Glomerular endothelial cell (primary cell): ENCODE measurements around the gene RGL1. TPM values are rescaled to one million over a fixed set of nuclear protein-coding genes. Genes with fewer than 3 reads are reported as not detected.

Experiments used
- DNase-seq: peaks from one replicate; pipeline ENCODE4 v3.0.0-alpha.2; 2011; ENCODE audit warnings: low read depth, low spot score; ENCODE audit errors: extremely low read depth
- total RNA-seq: library from RNA; depleted of rRNA; stranded (reverse); fragments of >200 nt; gene quantifications from 2 replicates; pipeline ENCODE4 v1.2.3, GENCODE V29; 2015

RGL1 gene
- total RNA-seq, 1 donor from 2014 or later = 25.4 TPM

DNA sequence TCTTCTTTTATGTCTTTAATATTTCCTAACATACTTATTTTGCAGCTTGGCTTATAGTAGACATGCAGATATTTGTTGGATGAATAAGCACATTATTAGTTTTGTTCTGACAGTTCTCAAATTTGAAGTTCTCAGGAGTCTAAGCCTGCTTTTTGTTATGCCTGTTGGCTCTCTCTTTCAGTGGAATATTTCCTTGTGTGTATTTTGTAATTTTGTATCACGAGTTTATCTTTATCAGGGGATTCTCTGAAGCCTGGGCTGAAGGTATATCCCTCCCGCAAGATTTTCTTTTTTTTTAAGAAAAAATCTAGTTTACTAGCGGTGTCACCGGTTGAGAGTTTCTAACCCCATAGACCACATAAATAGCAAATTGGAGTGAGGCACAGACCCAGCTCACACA lies 105.9 kb downstream of the RGL1 start:
- no peak for DNase-seq

DNA sequence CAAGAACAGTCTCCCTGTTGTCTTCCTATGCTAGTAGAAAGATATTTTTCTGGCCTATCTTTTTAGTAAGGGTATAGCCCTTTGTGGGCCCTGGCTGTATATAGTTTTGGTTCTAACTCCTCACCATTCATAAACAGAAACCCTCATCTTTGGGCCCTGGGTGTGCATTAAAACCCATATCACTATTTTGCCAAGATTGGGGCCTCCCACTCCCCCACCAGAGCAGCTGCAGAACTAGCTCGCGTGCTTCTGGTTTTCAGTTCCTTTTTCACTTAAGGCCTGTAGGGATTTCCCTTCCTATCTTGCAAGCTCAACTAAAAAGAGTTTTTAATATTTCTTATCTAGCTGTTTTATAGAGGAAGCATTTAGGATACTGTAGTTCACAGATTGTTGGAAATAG lies 106.4 kb downstream of the RGL1 start:
- no peak for DNase-seq

DNA sequence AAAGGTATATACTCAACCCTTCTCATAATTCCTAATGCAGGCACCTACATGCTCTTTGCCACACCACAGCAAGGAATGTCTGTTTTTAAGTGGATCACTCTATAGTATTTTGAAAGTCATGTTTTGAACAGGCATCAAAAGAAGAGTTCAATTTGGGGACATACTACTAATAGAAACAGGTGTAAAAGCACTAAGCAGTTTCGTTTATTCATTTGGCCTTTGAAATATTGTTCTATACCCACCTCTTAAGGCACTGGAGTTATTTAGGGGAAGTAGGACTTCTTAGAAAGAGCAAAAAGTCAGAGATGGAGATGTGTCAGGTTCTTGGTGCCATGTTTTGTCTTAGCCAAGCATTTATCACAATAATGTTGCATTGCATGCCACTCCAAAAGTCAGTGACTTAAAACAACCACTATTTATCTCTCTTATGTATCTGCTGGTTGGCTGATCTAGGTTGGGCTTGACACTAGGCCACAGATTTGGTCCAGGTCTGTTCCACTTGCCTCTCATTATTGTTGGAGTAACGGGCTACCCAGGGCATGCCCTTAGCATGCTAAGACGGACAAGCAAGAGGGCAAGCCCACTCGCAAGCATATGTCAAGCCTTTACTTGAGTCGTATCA lies 107.5 kb downstream of the RGL1 start:
- DNase-seq = no peak

DNA sequence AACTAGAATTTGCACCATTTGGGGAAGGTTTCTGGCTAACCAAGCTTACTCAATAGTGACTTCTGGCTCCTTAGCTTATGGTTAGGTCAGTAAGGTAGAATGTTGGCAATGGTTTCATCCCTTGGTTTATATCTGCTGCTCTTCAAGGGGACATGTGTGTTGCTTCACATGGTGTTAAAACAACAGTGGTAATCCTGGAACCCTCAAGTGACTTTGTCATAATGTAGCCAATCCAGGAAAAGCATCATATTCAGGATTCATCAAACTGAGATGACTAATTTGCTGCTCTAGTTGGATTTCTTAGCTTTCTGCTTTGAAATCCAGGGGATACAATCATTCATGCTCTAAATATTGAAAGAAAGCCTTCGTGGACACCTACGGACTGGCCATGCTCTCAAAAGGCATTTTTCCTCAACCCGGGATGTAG lies 108.7 kb downstream of the RGL1 start:
- no peak for DNase-seq

DNA sequence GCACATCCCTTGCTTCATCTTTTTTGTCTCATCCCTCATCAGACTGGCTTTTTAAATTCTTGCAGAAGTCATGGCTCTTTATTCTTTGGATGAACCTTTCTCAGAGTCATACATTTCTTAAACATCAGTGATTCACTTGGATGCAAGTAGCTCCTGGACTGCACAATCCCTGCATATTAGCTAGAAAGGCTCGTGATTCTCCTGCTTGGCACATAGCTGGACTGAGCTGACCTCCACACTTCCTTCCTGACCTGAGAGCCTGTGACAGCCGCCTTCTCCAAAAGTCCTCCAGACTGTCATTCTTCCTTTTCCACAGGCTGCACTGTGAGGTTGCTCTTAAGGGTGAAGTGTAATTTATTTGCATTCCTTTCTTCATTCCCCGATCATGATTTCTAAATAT lies 109.4 kb downstream of the RGL1 start:
- DNase-seq = peak; percentile 29

DNA sequence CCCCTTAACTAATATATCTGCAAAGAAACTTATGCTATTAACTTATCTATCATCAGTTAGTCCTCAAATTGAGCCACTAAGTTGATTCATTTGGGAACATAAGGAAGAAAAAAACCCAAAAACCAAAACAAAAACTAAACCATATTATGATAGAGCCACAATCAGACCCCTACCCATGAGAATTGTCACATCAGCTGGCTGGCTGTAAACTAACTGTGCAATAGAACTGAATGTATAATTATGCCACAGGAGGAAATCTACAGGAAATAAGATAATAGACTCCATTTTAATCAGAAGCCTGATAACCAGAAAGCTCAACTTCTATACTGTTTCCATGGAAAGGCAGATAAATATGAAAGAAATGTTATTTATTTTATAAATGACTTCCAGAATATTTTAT lies 110.0 kb downstream of the RGL1 start:
- no peak for DNase-seq

DNA sequence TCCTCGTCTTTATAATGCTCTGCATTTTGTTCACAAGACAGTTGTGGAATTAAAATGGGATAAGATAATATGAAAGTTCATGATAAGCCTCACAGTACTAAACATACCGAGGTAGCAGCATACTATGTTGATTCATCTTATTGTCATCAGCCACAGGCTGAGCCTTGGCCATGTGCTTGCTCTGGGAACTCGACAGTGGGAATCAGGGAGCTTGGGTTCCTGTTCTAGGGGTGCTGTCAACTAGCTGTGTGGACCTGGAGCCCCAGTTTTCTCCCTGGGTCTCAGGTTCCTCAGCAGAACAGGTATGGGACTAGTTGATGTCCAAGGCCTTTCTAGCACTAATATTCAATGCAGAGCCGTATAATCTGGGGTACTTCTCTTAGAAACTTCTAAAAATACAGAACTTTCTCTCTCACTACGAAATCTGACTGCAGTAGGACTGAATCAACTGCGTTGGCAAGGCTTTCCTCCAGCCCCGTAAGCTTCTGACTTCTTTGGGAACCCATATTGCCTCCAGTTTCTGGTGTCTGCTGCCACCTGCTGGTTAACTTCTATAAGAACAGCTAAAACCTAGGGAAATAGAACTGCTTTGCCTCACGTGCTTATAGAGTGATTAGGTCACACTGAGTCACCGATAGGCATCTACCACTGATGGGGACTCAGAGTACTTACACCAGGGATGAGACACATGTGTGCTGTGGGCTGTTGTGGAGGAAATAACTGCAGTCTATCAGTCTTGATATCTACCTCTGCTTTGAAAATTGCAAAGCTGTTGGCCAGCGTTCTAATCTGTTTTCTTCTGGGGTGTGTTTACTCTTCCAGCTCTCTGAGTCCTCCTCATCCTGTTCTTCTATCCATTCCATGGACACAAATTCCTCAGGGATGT lies 110.9 kb downstream of the RGL1 start:
- peak; percentile 98 for DNase-seq

DNA sequence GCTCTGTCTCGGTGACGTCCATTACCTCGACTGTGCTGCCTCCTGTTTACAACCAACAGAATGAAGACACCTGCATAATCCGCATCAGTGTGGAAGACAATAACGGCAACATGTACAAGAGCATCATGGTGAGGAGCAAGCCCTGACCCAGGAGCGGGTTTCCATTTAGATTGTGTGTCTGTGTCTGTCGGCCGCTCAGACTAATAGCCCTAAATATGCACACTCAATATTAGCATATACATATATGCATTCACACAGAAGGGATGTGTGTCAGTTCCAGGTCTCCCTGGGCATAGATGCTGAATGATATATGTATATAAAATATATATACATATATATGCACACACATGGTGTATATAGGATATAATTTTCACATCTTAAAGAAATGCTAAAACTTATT lies 111.7 kb downstream of the RGL1 start:
- DNase-seq = no peak

DNA sequence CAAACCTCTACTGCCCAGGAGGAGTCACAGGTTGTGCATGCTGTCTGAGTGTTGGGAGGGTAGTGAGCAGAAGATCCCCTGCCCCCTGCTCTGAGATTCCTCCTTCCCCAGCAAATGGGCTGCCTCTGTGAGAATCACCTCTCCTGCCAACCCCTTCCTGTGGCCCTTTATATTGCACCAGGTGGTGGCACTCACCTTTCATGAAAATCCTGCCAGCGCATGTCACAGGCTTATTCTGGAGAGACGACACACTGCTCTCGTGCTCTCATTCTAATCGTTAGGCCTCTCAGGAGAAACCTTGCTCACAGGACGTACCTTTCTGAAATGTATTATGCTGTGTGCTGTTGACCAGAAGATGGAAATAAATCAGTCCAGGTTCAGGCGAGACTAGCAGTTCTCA lies 113.7 kb downstream of the RGL1 start:
- DNase-seq = no peak

DNA sequence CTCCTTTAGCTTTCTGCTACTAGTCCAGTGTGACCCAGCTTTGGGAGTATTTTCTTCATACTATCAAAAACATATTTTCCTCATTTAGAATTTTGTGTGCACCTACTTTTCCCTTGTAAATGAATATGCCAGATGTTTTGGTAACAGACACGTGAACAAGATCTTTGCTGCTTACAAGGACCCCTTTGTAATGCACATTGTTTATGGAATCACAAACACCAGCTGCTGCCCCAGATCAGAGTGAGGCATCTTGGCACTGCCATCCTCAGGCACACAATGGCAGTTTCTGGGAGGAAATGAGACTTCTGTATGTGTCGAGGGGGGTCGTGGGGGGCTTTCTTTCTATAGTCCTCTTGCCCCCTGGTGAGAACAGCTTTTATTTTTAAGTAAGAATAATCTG lies 115.7 kb downstream of the RGL1 start:
- DNase-seq = no peak

DNA sequence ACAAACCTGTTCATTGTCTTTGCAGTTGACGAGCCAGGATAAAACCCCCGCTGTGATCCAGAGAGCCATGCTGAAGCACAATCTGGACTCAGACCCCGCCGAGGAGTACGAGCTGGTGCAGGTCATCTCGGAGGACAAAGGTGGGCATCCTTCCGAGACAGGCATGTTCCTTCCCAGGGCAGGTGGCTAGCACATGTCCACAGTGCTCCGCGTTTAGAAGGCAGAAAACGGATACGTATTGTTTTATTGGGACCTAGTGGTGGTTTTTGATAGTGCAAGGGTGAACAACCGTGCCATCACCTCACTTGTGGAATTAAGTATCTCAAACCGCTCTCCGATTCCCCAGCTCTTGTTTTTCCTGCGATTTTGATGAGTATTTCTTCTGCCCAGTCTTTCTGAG lies 117.3 kb downstream of the RGL1 start:
- DNase-seq = no peak

DNA sequence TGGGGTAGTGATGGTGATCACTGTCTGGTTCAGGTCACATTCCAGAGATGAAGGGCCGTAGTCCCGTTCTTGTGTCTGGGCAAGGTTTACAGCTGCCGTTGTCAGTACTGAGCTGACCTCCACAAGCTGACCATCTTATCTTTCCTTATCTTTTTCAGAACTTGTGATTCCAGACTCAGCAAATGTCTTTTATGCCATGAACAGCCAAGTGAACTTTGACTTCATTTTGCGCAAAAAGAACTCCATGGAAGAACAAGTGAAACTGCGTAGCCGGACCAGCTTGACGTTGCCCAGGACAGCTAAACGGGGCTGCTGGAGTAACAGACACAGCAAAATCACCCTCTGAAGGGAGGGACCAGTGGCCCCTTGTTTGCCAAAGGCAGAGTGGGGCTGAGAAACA lies 121.0 kb downstream of the RGL1 start:
- DNase-seq = no peak

DNA sequence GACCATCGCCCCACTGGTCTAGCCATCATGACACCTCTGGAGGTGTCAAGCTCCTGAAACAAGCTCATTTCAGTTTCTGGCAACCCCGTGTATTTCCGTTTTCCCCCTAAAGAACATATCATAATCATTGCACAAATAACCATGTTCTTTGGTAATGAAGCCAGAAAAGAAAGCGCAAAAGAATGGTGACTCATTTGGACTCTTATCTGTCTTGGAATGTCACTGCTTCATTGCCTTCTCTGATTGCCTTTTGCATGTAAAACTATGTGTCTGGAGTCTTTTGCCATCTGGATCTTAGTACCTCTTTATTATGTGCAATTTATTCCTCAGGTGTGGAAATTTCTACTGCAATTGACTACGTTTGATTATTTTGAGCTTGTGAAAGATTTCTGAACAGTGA lies 122.1 kb downstream of the RGL1 start:
- no peak for DNase-seq

DNA sequence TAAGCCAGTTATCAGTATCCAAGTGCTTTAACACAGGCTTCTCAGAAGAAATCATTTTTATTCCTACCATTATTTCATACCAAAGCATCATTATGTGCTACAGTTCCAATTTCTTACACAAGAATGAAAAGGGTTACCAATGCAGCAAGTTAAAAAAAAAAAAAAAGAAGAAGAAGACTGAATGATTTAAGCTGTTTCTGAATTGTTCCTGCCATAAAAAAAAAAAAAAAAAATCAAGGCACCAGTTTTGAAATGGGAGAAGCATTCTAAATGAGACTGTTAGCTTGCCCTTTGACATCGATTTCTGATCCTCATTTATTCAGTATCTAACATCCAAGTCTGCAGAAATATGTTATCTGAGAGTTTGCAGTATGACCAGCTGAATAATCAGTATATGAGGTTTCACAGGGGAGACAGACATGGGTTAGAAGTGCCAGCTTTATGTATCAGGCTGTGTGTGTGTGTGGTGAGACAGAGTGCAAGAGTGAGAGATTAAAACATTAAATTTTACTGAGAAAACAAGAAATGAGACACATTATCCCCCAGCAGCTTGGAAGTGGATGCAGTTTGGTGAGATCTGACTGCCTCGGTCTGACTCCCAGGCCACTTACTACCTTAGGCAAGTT lies 126.8 kb downstream of the RGL1 start:
- no peak for DNase-seq

DNA sequence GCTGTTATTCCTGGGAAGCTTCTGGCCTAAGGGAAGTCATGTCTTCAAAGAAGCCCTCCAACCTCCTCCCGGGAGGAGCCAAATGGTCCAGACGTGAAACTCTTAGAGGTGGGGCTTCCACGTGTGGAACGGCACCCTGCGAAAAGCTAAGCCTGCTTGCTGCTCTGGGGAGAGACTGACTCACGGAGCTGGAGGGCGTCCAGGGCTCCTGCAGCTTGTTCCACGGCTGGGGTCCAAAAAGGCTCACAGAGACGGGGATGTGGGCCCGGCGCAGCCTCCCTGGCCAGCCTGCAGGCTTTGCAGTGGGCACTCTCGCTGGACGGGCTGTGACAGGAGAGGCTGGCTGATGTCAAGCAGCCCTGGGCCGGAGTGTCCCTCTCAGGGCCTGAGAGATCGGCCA lies 127.5 kb downstream of the RGL1 start:
- no peak for DNase-seq

DNA sequence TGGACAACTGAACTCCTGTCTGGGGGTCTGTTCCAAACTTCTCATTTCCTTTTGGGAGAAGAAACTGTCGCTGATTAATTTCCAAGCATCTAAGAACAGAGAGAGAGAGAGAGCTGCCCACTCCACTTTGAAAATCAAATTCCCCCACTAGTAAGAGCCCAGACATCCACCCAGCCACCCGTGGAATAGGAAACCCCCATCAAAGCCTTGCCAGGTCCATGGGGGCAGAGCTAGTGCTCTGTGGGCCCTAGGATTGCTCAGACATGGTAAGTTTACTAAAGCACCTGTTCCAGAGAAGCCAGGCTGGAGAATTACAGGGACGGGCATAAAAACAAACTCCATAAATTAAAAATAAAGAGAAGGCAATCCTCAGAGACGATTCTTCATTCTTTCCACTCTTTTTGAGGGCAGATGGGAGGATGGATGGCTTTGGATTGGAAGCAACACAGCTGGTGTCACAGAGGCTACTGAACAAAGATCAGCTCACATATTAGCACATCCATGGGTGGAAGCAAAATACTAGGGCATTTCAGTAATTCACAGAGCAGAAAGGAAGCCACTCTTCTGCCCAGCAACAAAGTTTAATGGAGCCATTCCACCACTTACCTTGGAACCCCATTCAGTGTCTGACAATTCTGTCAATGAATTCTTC lies 128.7 kb downstream of the RGL1 start:
- DNase-seq = no peak

DNA sequence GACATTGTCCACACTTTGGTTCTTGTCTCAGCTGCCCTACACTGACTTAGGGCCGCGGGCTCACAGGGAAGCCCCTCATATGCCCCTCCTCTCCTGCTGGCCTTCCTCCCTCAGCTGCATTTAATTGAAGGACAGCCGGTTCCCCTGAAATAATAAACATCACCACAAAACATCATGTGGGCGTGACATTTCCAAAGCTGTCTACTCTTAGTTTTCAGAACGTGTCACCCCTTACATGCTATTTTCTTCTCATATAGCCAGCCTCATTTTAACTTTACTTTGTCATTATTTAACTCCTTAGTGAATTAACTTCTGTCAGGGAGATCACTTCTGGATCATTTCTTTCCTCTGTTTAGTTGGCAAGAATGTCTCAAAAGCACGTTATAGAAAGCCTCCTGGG lies 129.4 kb downstream of the RGL1 start:
- no peak for DNase-seq

DNA sequence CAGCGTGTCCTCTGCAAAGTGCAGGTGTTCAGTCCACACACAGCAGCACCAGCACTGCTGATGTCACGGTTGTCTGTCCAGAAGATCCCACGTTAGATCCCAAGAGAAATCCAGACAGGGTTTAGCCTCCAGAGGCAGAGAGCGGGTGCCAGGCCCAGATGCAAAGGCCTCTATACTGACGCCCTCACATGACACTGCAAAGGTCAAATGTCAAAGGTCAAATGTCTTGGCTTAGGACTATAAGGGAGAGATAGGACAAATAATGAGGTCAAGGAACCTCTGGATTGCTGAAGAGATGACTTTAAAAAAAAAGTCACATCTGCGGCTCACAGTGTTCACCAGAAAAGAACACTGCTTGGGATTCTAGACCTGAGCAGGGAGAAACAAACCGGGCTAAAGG lies 131.1 kb downstream of the RGL1 start:
- no peak for DNase-seq

DNA sequence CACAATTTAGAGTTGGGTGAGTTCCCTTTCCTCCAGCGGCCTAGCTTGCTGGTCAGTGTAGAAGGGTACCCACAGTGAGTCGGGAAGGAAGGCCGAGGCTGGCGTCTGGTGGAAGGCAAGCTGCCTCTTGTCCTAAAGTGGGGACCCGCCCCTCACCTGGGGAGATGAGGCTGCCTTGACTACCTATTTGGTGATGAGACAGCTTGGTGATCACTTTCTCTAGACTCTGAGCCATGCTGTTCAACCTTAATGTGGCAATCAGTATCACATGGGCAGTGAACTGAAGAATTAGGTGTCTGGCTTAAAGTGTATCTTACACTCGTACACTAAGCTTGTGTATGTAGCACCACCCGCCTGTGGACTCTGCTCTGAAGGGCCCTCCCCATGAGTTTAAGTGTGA lies 131.9 kb downstream of the RGL1 start:
- no peak for DNase-seq

DNA sequence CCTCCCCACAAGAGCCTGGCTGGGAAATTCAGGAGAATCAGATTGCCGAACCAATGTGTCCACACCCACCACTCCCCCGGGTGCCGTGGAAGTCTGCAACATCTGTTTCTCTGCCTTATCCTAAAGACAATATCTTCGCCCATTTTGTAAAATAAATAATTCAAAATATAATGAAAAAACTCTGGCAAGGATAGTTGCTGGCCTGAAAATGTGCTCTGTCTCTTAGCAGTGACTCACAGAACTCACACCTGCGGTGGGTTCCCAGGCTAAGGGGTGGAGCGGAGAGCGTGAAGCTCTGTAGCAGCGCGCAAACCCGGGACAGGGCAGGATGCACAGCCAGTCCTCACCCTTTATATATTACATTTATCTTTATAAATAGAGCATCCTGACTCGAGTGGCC lies 132.7 kb downstream of the RGL1 start:
- DNase-seq = no peak

DNA sequence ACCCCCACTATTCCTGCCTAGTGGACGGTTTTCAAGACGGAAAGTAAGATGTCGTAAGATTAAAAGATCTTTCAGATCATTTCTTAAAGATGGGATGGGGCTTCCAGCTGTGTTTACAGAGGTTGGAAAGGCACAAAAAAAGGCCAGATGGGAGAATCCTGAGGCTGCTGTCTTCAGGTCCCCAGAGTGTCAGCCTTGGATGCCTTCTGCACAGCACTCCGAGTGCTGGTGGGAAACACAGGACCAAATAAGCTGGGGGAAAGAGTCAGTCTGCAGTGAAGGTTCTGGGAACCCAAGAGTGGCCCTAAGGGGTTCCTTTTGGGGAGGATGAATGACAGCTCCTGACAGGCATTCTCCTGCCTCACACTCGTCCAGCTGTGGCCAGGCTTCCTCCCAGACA lies 136.1 kb downstream of the RGL1 start:
- DNase-seq = no peak
